Activated naive CD4-positive, alpha-beta T cell (primary cell): ENCODE results near the gene RNF44.

Experiments
- DNase-seq, 4 experiments: peaks; one replicate each; lab custom pipeline; 2025; lab: John Stamatoyannopoulos, UW

RNF44 gene

DNA sequence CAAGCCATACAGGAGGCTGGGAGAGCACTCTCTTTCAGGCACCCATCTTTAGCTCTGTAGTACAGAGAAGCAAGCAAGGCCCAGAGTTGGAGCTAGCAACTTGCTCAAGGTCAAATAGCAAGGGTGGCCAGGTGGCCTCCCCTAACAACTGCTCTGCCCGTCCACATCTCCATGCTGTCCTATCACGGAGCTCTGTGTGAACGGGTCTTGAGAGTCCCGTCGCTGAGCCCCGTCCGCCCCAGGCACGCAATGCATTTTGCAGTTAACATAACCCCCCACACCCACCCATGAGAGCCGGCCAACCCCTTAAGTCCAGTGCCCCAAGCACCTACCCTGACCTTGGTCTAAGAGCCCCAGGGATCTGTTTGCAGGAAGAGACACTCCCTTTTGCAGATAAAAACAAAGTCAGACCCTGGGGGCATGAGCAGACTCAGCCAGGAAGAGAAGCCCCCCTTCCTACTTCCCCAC is 1.5 kb downstream of the RNF44 start:
- no peak for DNase-seq

DNA sequence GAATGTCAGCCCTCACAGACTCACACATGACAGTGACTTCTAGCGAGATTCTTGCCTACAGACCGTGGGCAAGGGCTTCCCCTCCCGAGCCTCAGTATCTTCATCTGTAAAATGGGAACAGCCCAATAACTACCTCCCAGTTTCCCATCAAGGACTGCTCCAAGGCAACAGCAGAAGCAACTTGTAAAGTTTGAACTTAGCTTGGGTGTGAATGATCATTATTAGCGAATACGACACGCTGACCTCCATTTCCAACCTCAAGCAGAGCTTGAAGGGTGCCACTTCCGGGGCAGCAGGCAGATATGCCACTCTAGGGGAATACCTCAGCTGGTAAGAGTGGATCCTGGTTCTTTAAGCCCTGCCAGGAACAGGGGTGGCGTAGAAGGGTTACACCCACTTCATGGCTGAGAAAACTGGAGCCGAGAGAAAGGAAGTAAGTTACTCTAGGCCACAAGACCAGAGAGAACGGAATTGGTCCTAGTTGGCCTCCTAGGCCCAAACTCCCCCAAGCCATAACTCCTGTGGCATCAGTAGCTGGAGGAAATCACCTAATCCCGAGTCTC is 2.0 kb downstream of the RNF44 start:
- no peak for DNase-seq

DNA sequence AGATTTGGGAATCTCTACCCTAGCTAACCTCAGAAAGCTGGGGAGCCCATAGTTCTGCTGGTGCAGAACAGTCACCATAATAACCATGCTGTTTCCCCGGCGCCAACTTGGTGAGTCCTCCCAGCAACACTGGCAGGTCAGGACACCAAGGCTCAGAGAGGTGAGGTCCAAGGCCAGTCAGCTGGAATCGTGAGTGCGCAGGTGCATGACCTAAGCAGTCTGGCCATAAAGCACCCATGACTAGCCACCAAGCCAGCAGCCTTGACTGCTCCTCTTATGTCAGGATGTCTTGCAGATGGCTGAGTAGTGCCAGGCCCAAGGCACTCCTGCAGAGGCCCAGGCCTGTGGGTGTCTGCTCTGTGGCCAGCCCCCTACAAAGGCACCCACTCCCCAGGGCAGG is 2.6 kb downstream of the RNF44 start:
- no peak for DNase-seq

DNA sequence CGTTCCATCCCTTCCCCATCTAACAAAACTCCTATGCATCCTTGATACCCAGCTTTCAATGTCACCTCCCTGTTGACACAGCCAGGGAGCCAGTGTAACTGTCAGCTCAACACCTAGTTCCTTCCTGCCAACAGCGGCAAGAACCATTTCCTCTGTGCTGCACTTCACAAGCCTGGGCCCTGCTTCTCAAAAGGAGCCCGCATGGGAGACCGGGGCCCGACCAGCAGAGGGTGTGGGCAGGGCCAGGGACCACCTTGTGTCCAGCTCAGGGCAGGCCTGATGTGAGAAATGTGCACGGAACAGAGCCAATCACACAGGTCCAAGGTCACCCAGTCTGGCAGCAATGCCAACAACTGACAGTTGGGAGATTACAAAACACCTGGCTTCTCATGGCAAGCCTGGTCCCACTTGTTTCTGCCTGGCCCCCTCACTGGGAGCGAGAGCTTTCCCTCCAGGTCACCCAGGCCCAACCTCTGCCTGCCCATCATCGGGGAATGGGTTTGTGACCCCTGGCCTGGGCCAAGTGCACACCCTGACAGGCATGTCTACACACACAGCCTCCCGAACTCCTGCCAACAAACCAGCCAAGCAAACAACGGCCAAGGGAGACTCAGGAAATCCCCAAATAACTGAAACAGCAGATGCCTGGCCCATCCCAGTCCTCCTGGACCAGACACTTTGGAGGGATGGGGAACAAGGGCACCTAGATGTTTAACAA is 3.1 kb downstream of the RNF44 start:
- DNase-seq = peak in 2 of 4 experiments; percentile 19 to 33

DNA sequence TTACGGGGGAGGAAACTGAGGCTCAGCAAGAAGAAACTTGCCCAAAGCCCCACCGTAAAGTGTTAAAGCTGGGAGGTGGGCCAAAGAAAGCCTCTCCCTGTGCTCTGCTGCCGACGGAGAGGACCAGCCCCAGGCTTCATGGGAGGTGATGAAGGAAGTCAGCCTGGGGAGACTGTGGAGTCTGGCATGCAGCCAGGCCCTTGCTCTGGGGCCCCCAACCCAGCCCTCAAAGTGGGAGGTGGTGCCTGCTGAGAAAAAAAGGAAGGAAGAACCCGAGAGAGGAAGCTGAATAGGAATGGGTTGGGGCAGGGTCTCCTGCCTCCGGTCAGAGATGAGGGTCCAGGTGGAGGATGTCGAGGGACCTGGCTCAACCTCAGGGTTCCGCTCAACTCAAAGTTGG is 3.8 kb downstream of the RNF44 start:
- no peak for DNase-seq

DNA sequence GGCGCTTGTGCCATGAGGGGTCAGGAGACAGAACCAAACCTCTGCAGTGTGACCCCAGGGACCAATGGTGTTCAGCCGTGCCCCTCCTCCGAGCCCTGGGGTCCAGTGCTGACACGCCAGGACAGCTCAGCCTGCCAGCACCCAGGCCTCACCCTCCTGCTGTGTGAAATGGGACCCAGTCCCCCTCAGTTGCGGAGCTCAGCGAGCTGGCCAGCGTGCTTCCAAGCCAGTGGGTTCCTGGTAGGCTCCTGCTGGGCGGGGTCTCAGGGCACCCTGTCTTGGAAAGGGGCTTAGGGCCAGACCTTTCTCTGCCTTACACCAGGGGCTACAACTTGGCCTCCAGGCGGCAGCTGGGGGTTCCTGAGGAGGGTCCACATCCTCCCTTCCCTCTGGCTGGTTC is 4.4 kb downstream of the RNF44 start:
- DNase-seq = no peak

DNA sequence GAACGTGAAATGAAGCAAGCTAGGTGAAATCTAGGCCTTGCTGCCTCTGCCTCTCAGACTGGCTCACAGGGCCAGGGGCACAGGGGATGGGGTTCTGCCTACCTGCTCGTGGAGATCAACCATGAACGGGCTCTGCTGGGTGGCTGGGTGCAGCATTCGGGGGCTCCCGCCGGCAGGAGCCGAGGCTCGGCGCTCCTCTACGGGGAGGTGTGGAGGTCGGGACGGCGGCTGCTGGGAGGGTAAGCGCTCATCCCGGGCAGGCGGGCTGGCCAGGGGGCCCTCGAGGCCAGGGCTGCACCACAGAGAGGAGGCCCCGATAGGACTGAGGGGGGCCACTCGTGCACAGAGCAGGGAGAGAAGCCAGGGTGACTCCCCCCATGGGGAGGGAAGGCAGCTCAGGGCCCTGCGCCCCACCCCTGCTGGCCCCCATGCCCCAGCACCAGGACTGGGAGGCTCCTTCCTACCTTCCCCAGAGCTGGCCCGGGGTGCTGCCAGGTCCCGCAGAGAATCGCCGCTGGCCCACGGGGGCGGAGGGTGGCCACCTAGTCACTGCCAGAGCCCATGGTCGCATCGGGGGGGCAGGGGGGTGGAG is 5.2 kb downstream of the RNF44 start:
- DNase-seq = no peak

DNA sequence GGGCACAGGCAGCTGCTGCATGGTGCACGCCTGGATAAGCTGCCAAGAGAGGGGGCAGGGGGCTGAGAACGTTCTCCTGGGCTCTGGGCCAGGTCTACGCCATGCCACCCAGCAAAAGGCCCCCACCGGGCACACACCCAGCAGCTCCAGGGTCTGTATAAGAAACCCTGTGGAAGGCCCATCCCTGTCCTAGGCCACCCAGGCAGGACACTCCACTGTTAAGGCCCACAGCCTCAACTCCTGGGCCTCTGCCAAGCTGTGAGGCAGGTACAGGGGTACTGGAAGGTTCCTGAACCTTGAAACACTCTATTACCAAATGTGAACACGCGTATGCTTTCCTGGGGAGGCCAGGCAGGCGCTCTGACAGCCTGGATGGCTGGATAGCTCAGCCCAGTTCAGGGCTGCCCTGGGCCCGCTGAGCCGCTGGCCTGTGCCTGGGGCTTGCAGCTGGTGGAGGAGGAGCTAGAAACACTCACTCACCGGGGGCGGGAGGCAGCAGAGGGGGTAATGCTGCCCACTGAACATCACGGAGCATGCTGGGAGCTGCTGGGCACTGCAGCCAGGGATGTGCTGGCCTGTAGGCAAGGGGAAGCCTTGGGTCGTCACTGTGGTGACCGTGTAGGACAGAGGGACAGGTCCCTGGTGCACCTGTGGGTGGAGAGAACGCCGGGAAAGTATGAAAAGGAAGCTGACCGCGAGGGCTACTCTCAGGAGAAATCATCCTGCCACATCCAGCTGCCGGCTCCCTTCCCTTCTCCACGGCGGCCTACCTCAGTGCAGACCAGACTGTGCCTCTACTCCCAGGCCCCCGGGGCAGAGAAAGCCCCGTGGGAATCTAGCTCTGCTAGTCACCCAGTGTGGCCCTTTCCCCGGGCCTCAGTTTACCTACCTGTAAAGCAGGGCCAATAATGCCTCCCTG is 6.0 kb downstream of the RNF44 start:
- no peak for DNase-seq

DNA sequence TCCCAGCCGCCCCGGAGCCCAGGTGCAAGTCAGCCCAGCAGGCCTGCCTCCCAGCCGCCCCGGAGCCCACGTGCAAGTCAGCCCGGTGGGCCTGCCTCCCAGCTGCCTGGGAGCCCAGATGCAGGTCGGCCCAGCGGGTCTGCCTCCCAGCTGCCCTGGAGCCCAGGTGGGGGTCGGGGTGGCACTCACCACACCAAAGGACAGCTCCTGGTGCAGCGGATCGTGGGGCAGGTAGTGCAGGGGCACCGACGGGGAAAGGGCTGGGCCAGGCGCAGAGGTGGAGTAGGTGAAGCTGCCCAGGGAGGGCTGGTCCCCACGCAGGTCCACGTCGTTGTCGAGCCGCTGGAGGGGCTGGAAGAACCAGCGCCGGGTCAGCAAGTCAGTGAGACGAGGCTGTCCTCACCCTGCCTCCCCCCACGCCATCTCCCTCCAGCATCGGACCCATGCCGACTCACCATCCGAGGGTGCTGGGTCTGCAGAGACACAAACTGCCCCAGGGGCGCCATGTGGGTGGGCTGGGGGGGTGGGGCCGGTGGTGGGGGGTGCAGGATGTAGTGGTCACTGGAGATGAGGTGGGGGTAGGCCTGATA is 6.7 kb downstream of the RNF44 start:
- no peak for DNase-seq

DNA sequence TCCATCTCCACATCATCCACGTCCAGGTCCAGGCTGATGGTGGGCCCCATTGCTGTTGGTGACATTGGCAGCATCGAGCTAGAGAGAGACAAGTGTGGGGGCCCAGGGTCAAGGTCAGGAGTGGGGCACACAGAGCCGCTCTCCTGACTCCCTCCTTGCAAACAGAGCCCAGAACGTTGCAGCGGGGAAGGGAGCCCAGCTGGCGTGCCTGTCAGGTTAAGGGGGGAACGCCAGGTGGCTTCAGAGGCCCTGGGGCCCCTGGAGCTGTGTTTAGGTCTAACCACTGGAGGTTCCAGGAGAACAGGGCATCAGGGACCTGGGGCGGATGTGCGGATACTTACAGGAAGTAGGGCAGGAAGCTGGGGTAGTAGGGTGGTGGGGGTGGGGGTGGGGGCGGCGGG is 7.5 kb downstream of the RNF44 start:
- DNase-seq = peak in 2 of 4 experiments; percentile 37 to 52

DNA sequence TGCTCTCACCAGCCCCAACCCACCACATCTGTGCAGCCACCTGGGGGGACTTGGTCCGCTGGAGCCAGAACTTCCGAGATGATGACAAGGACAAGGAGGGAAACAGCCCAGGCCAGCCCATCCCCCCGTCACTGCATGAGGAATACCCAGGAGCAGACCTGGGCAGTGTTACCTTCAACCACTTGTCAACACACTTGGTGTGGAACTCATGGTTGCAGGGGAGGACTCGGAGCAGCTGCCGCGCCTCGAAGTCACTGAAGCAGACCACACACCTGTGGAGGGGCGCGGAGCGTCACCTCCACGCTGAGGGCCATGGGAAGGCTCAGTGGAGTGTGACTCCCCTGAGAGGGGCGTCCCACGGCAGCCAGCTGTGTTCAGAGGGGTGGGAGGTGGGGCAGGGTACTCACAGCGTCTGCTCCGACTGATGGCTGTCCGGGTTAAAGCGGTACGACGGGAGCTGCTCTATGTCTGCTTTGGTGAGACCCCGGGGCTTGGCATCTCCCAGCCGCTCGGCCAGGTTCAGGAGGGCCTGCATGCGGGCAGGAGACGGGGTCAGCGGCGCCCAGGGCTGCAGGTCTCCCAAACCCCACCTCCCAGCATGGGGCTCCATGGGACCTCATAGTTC is 8.0 kb downstream of the RNF44 start:
- DNase-seq = no peak

DNA sequence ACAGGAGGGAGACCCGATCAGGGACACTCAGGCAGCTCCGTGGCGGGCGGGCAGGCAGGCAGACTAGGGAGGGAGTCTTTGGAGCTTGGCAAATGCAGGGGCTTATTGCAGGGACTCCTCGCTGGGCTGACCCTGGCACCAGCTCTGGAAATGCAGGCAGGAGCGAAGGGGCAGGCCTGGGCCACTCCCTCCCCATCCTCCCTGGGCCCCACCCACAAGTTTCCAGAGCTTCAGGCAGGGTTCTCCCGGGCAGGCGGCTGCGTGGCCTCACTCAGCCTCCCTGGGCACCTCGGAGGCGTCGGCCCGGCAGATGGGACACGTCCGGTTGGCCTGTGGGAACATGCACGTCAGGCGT is 8.5 kb downstream of the RNF44 start:
- DNase-seq = no peak

DNA sequence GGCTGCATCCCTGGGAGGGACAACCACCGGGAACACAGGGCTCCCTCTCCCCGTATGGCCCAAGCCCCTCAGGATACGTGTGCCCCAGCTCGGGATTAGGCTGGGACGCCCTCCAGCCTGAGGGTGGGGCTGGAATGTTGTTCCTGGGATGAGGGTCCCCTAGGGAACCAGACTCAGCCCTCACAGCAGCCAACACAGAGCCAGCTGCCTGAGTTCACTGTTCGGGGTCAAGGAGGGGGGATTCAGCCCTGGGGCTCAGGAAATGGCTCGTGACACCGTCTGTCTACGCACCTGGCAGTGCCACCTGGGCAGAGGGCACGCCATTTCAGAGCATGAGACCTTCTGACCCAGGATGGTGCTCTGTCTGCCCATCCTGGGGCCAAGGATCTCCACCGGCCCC is 8.9 kb downstream of the RNF44 start:
- DNase-seq = no peak

DNA sequence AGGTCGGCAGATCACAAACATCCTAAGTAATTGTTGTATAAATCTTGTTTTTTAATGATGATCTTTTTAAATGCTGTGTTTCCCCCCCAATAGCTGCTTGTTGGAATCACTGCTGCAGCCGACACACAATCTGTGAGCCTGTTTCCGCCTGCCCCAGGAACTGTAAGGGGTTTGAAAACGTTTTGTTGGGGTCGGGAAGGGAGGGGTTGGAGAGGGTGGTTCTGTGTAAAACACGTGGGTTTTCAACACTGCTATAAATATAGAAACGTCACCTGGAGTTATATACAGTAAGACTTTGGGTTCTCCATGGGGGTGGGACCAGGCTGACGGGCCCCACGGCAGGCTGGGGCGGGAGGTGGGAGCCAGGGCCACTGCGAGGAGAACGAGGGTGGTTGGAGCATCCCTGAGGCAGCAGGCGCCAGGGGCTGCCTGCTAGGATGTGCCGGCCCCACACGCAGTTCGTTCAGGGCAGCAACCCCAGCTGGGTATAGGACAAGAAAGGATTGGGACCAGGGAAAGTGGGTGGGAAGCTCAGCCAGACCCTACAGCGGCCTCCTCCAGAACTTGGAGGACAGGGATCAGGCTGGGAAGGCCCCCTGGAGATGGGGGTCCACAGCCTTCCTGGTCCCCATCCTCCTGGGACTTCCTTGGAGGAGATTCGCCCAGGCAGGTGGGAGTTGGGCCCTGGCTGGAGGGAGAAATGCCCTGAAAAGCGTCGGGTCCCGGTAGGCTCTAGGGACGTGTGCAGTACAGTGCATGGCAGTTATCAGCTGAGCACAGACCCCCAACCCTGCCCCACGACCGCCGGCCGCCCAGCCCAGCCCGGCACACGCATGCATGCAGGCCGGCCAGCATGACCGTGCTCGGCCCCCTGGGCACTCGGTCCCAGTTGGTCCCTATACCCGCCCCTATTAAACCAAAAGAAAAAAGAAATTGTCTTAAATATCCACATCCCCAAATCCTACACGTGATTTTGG is 9.7 kb downstream of the RNF44 start:
- DNase-seq = no peak

DNA sequence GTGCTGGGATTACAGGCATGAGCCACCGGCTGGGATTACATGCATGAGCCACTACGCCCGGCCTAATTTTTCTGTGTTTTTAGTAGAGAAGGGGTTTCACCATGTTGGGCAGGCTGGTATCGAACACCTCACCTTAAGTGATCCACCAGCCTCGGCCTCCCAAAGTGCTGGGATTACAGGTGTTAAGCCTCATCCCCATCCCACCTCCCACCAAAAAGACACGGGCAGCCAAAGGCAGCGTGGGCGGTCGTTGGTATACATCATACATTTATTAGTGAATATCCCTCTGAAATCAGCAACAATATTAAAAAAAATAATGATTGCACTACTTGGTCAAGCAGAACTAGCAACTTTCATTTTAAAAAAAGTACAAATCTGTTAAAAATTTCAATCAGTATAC is 10.7 kb downstream of the RNF44 start:
- DNase-seq = no peak

DNA sequence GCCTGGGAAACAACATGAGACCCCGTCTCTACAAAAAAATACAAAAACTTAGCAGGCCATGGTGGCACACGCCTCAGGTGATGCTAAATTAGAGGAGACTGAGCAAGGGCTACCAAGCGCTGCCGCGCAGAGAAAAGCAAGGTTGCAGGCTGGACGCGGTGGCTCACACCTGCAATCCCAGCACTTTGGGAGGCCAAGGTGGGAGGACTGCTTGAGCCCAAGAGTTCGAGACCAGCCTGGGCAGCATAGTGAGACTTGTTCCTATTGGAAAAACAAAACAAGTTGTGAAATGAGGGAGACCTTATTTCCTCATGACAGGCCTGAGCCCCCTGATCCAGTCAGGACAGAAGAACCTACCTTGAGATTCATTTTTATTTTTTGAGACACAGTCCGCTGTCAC is 11.5 kb downstream of the RNF44 start:
- DNase-seq = no peak

DNA sequence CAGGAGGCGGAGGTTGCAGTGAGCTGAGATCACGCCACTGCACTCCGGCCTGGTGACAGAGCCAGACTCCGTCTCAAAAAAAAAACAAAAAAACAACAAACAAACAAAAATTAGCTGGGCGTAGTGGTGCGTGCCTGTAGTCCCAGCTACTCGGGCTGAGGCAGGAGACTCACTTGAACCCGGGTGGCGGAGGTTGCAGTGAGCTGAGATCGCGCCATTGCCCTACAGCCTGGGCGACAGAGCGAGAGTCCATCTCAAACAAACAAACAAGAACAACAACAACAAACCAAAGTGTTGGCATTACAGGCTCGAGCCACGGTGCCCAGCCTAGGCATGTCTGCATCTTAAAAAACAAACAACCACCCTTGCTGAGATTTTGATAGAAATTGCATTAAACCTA is 12.2 kb downstream of the RNF44 start:
- no peak for DNase-seq

DNA sequence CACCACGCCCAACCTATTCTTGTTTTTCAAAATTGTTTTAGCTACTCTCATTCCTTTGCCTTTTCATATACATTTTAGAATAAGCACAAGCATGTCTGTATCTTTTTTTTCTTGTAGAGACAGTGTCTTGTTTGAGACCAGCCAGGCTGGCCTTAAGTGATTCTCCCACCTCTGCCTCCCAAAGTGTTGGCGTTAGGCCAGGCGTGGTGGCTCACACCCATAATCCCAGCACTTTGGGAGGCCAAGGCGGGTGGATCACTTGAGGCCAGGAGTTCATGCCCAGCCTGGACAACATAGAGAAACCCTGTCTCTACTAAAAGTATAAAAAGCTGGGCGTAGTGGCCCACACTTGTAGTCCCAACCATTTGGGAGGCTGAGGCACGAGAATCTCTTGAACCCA is 13.1 kb downstream of the RNF44 start:
- no peak for DNase-seq

DNA sequence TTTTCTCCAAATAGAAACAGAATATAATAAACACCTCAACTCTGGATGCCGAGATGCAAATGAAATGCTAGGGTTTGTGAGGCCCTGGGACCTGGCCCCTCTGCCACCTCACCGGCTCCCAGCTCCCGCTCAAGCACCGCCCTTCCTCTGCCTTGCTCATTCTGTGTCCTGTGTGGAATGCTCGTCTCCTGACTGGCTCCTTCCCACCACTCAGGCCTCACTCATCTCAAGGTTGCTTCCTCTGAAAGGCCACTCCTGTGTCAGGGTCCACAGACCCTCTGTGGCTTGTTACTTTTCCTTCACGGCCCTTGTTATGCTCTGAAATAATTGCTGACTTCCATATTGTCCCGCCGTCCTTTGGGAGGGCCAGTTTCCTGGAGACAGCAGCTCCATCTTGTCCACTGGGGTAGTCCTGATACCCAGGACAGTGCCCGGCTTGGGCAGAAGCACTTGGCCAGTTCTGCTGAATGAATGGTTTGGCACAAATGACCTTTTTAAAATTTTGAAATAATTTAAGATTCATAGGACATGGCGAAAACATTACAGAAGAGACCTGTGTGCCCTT is 15.4 kb downstream of the RNF44 start:
- no peak for DNase-seq

DNA sequence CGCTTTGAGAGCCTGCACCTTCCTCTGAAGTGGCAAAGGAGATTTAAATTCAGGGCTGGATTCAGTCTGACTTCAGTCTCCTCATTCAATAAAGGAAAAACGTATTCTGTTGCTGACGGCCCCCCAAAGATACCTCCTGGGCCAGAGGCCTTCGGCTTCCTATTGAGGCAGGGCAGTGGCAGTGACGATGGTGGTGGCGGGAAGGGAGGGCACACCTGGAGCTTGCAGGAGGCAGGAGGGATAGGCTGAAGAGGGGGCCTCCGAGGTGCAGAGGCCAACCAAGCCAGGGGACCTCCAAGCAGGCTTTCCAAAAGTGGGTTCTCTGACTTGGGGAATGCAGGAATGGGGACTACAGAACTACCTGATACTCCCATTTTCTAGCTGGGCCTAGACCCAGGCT is 15.9 kb downstream of the RNF44 start:
- DNase-seq = no peak
